ENCODE measurements around the gene MUTYH. TPM values are rescaled to one million over a fixed set of nuclear protein-coding genes. Genes with fewer than 3 reads are reported as not detected.

The MUTYH gene
- total and polyA plus RNA-seq, 2 of the 8 experiments (the other 6 are each of a cell fraction or from before 2014, with no cell fraction given): 51.9 to 65.7 TPM

GRCh38 chr1:45380125-45380524, 39.9 kb upstream of the MUTYH start:
- 92% methylated on average over 4 of the region's 4 CpGs; no CpG with 5 or more reads in 1 of the 2 experiments for whole genome bisulfite sequencing, 2 experiments (ENCODE audit: extremely low coverage in 1 of 2, insufficient coverage in 1 of 2, insufficient read length in 1 of 2, insufficient replicate concordance in 2 of 2, low coverage in 1 of 2, low lambda C conversion rate in 2 of 2, missing lambda C conversion rate in 1 of 2)
- Histone ChIP-seq H3K36me3 (ENCODE audit: control insufficient read depth in 2 of 4, insufficient read depth in 4 of 4, low read length in 3 of 4) (no peaks in the 10 kb centered on the region), H3K14ac (ENCODE audit: insufficient read length) (no peak overlapping the region), H3K4ac (replicated peaks; ENCODE audit: insufficient read length, low read depth, low read length) (no peak overlapping the region), H3K56ac (replicated peaks; ENCODE audit: insufficient read length, low read depth, low read length) (no peak overlapping the region), H2BK5ac (ENCODE audit: low read depth, low read length) (no peak overlapping the region), H3K27ac (ENCODE audit: low read depth, low read length) (no peak overlapping the region), H2BK15ac (ENCODE audit: low read length) (no peak overlapping the region), H3K4me3 (ENCODE audit: extremely low read depth in 1 of 4, insufficient read depth in 2 of 4, low read depth in 3 of 4, low read length in 4 of 4) (no peak overlapping the region), H4K5ac (ENCODE audit: insufficient read length, low read depth, low read length) (no peak overlapping the region), H3K23ac (ENCODE audit: insufficient read length) (no peak overlapping the region), H2BK20ac (ENCODE audit: low read length) (no peak overlapping the region), H2AFZ (ENCODE audit: low read length) (no peak overlapping the region), H4K8ac (ENCODE audit: extremely low read depth, insufficient read depth, low read length) (no peak overlapping the region), H3K9ac (replicated peaks in 1 of 4; ENCODE audit: extremely low read depth in 1 of 4, low read depth in 3 of 4, low read length in 3 of 4) (no peak overlapping the region), H3K79me2 (ENCODE audit: control insufficient read depth in 1 of 2, insufficient read depth in 2 of 2, low read length in 2 of 2) (no peaks in the 10 kb centered on the region), H2AK5ac (ENCODE audit: low read depth, low read length) (no peak overlapping the region), H3K9me3 (ENCODE audit: insufficient read depth in 2 of 2, low read depth in 1 of 2, low read length in 1 of 2) (no peaks in the 10 kb centered on the region), H3K4me1 (replicated peaks in 1 of 4; ENCODE audit: control insufficient read depth in 3 of 4, insufficient read depth in 4 of 4, low read length in 3 of 4) (no peaks in the 10 kb centered on the region), H3K4me2 (ENCODE audit: insufficient read depth in 1 of 2, low read depth in 2 of 2, low read length in 2 of 2) (no peak overlapping the region), H3K23me2 (ENCODE audit: low read depth, low read length) (no peaks in the 10 kb centered on the region), H2BK120ac (replicated peaks; ENCODE audit: low read depth, low read length) (no peak overlapping the region), H4K91ac (replicated peaks; ENCODE audit: insufficient read length, low read length) (no peak overlapping the region), H3K27me3 (replicated peaks in 1 of 4; ENCODE audit: control insufficient read depth in 3 of 4, extremely low read depth in 1 of 4, insufficient read depth in 3 of 4, low read length in 3 of 4) (no peaks in the 10 kb centered on the region), H2BK12ac (ENCODE audit: low read depth, low read length) (no peak overlapping the region), H4K20me1 (replicated peaks in 1 of 2; ENCODE audit: control insufficient read depth in 1 of 2, insufficient read depth in 2 of 2, low read length in 2 of 2) (no peaks in the 10 kb centered on the region), H3K18ac (ENCODE audit: extremely low read depth, low read length) (no peak overlapping the region), H3K79me1 (ENCODE audit: low read depth, low read length) (no peaks in the 10 kb centered on the region)
- DNase-seq (ENCODE audit: low read depth in 1 of 2, low spot score in 2 of 2) (no peak), FAIRE-seq (no peak)
- TF ChIP-seq ASH2L (IDR thresholded peaks at IDR 0.05; ENCODE audit: low read length) (no peak), EP300 (IDR thresholded peaks at IDR 0.05; ENCODE audit: borderline replicate concordance in 1 of 2, low read depth in 2 of 2, low read length in 2 of 2) (no peak), BCL11A (IDR thresholded peaks at IDR 0.05; ENCODE audit: low read depth in 2 of 2, low read length in 2 of 2) (no peak), SUZ12 (IDR thresholded peaks at IDR 0.05; ENCODE audit: low read length) (no peak), CREB1 (IDR thresholded peaks at IDR 0.05) (no peak), SIRT6 (IDR thresholded peaks at IDR 0.05; ENCODE audit: low read length) (no peak), SP2 (IDR thresholded peaks at IDR 0.05; ENCODE audit: low read length) (no peak), SAP30 (IDR thresholded peaks at IDR 0.05; ENCODE audit: insufficient read depth, insufficient replicate concordance, low read length) (no peak), RFX5 (IDR thresholded peaks at IDR 0.05; ENCODE audit: borderline replicate concordance, low read depth, low read length) (no peak), CEBPB (IDR thresholded peaks at IDR 0.05; ENCODE audit: low read depth, low read length) (no peak), SP4 (IDR thresholded peaks at IDR 0.05; ENCODE audit: low read length) (no peak)
- ChIA-PET POLR2A (ENCODE audit: partially characterized antibody) (no interaction called here), CTCF (ENCODE audit: partially characterized antibody) (interaction anchor here (0.9 to 1.6 kb wide), 3 partner anchors 11 to 26 kb away, joined by 3 to 10 read pairs (median 4); no protein-coding TSS in a partner anchor)
